Neural cell (in vitro differentiated cells): ENCODE measurements around the gene TREM1. TPM values are rescaled to one million over a fixed set of nuclear protein-coding genes. Genes with fewer than 3 reads are reported as not detected.

ENCODE experiments used
- H2AFZ ChIP-seq: fragments of 200-600, 300-800 bp; sonication (generic), shearing (Covaris generic); 2 replicates; pipeline ENCODE4 v1.6.0; 2014; ENCODE audit warnings: low read depth, mild to moderate bottlenecking, antibody characterized with exemption, low read length, moderate library complexity
- H3F3A ChIP-seq: fragments of 200-600 bp; shearing (Covaris generic); 2 replicates; pipeline ENCODE4 v1.6.1; 2016; ENCODE audit warnings: mild to moderate bottlenecking, moderate library complexity, mixed read lengths, antibody characterized with exemption, low read length; ENCODE audit not compliant: insufficient read depth, poor library complexity, severe bottlenecking
- H3K27ac ChIP-seq: fragments of 200-600, 300-800 bp; sonication (generic), shearing (Covaris generic); 2 replicates; pipeline ENCODE4 v1.5.1; 2014; ENCODE audit warnings: mild to moderate bottlenecking, low read length, moderate library complexity
- H3K27me3 ChIP-seq: fragments of 300-800, 200-600 bp; sonication (generic), shearing (Covaris generic); 2 replicates; pipeline ENCODE4 v1.6.0; 2014; ENCODE audit warnings: mild to moderate bottlenecking, low read depth, low read length, moderate library complexity; ENCODE audit not compliant: insufficient read depth
- H3K36me3 ChIP-seq: fragments of 300-800, 200-600 bp; sonication (generic), shearing (Covaris generic); 2 replicates; pipeline ENCODE4 v1.5.1; 2014; ENCODE audit warnings: mild to moderate bottlenecking, antibody characterized with exemption, low read length, moderate library complexity; ENCODE audit not compliant: insufficient read depth
- H3K4me2 ChIP-seq: fragments of 300-800, 200-600 bp; sonication (generic), shearing (Covaris generic); 2 replicates; pipeline ENCODE4 v1.6.0; 2014; ENCODE audit warnings: mild to moderate bottlenecking, low read length
- H3K4me3 ChIP-seq: fragments of 300-800, 200-600 bp; sonication (generic), shearing (Covaris generic); 2 replicates; pipeline ENCODE4 v1.5.1; 2014; ENCODE audit warnings: mild to moderate bottlenecking, low read length, moderate library complexity
- H3K79me2 ChIP-seq: fragments of 200-600 bp; shearing (Covaris generic); replicated peaks from 2 replicates; pipeline ENCODE4 v1.6.0; 2014; ENCODE audit warnings: mild to moderate bottlenecking, low read length, moderate library complexity; ENCODE audit not compliant: insufficient read depth
- H3K9ac ChIP-seq: fragments of 300-800, 200-600 bp; sonication (generic), shearing (Covaris generic); 2 replicates; pipeline ENCODE4 v1.6.1; 2016; ENCODE audit warnings: mild to moderate bottlenecking, low read length, mixed read lengths
- H3K9me2 ChIP-seq: fragments of 200-600 bp; shearing (Covaris generic); 2 replicates; pipeline ENCODE4 v1.6.1; 2016; ENCODE audit warnings: mild to moderate bottlenecking, low read length, mixed read lengths; ENCODE audit not compliant: insufficient read depth
- H3K9me3 ChIP-seq: fragments of 200-600, 300-800 bp; sonication (generic), shearing (Covaris generic); 2 replicates; pipeline ENCODE4 v1.6.1; 2016; ENCODE audit warnings: mild to moderate bottlenecking, mixed run types, low read length, moderate library complexity, mixed read lengths
- H4K20me1 ChIP-seq: fragments of 200-600 bp; shearing (Covaris generic); 2 replicates; pipeline ENCODE4 v1.6.1; 2016; ENCODE audit warnings: mild to moderate bottlenecking, mixed run types; ENCODE audit not compliant: insufficient read depth
- CTCF ChIP-seq: fragments of 450-650 bp; IDR thresholded peaks from 2 replicates; pipeline ENCODE4 v1.5.1; 2014; ENCODE audit warnings: antibody characterized with exemption, mild to moderate bottlenecking, moderate library complexity; ENCODE audit not compliant: poor library complexity, severe bottlenecking
- EP300 ChIP-seq: fragments of 450-650 bp; conservative IDR thresholded peaks from 2 replicates; pipeline ENCODE4 v1.6.1; 2014; ENCODE audit warnings: antibody characterized with exemption, mild to moderate bottlenecking, moderate library complexity; ENCODE audit not compliant: poor library complexity, severe bottlenecking
- EZH2 ChIP-seq: fragments of 200-600, 300-800 bp; shearing (Covaris generic), sonication (generic); IDR thresholded peaks from 2 replicates; pipeline ENCODE4 v1.6.1; 2014; ENCODE audit warnings: antibody characterized with exemption, low read length, borderline replicate concordance, mild to moderate bottlenecking; ENCODE audit not compliant: insufficient read depth, poor library complexity, severe bottlenecking
- MXI1 ChIP-seq: fragments of 450-650 bp; conservative IDR thresholded peaks from 2 replicates; pipeline ENCODE4 v1.6.1; 2014; ENCODE audit warnings: antibody characterized with exemption, mild to moderate bottlenecking; ENCODE audit not compliant: poor library complexity, severe bottlenecking
- POLR2AphosphoS5 ChIP-seq: IDR thresholded peaks from 2 replicates; pipeline ENCODE4 v1.6.1; 2012
- RAD21 ChIP-seq: fragments of 450-650 bp; conservative IDR thresholded peaks from 2 replicates; pipeline ENCODE4 v1.6.1; 2014; ENCODE audit warnings: antibody characterized with exemption, mild to moderate bottlenecking, moderate library complexity
- REST ChIP-seq: IDR thresholded peaks from 2 replicates; pipeline ENCODE4 v1.6.1; 2012; ENCODE audit warnings: borderline replicate concordance
- SMC3 ChIP-seq: fragments of 450-650 bp; conservative IDR thresholded peaks from 2 replicates; pipeline ENCODE4 v1.6.1; 2014; ENCODE audit warnings: antibody characterized with exemption, mild to moderate bottlenecking, moderate library complexity; ENCODE audit not compliant: poor library complexity
- TAF1 ChIP-seq: IDR thresholded peaks from 2 replicates; pipeline ENCODE4 v1.6.1; 2012; ENCODE audit warnings: low read depth
- polyA plus RNA-seq: library from polyadenylated mRNA; depleted of rRNA; stranded (reverse); fragments of >200 nt; gene quantifications from 2 replicates; pipeline ENCODE4 v1.2.3, GENCODE V29; 2014

Gene TREM1
- polyA plus RNA-seq, 1 donor from 2014 or later = not detected

GRCh38 chr6:41284726-41285125, 1.8 kb downstream of the TREM1 start:
- no peak for TF ChIP-seq EP300
- TF ChIP-seq TAF1 = no peak
- TF ChIP-seq EZH2 = no peak
- TF ChIP-seq RAD21 = no peak
- TF ChIP-seq CTCF = no peak
- no peak for TF ChIP-seq POLR2AphosphoS5
- no peak for TF ChIP-seq REST
- TF ChIP-seq SMC3 = no peak
- TF ChIP-seq MXI1 = no peak

GRCh38 chr6:41283600-41283999, 2.9 kb downstream of the TREM1 start:
- TF ChIP-seq POLR2AphosphoS5 (no peak), REST (no peak), MXI1 (no peak), CTCF (no peak), EP300 (no peak), RAD21 (no peak), EZH2 (no peak), SMC3 (no peak), TAF1 (no peak)
- no peaks in the 10 kb centered on the region for H3K36me3 ChIP-seq
- no peaks in the 10 kb centered on the region for H3K79me2 ChIP-seq
- H3K9ac ChIP-seq = no peak overlapping the region
- no peak overlapping the region for H2AFZ ChIP-seq
- no peak overlapping the region for H3K4me3 ChIP-seq
- H4K20me1 ChIP-seq = no peaks in the 10 kb centered on the region
- no peaks in the 10 kb centered on the region for H3K27me3 ChIP-seq
- H3K9me2 ChIP-seq = no peaks in the 10 kb centered on the region
- no peak overlapping the region for H3K4me2 ChIP-seq
- H3K27ac ChIP-seq = no peak overlapping the region
- H3F3A ChIP-seq = no peaks in the 10 kb centered on the region
- H3K9me3 ChIP-seq = no peaks in the 10 kb centered on the region

More at GRCh38 chr6:41284726-41285125, 1.8 kb downstream of the TREM1 start:
- no peak overlapping the region for H3K4me3 ChIP-seq
- no peak overlapping the region for H3K27ac ChIP-seq
- no peak overlapping the region for H3K4me2 ChIP-seq
- H3K36me3 ChIP-seq = no peaks in the 10 kb centered on the region
- no peaks in the 10 kb centered on the region for H3K79me2 ChIP-seq
- no peaks in the 10 kb centered on the region for H3F3A ChIP-seq
- H3K27me3 ChIP-seq = no peaks in the 10 kb centered on the region
- no peaks in the 10 kb centered on the region for H4K20me1 ChIP-seq
- no peaks in the 10 kb centered on the region for H3K9me2 ChIP-seq
- H3K9ac ChIP-seq = no peak overlapping the region
- H2AFZ ChIP-seq = no peak overlapping the region
- H3K9me3 ChIP-seq = no peaks in the 10 kb centered on the region
